ENCODE results near the gene ZNF316.

- no peak for TF ChIP-seq MAX (IDR thresholded peaks at IDR 0.05; ENCODE audit: low read depth, low read length)
- TF ChIP-seq CHD4 (IDR thresholded peaks at IDR 0.05), result no peak
- TF ChIP-seq BACH1 (IDR thresholded peaks at IDR 0.05; ENCODE audit: borderline replicate concordance), result no peak
These were observed 20.1 kb upstream of the ZNF316 start for GRCh38 chr7:6616854-6617643.
